Activated naive CD4-positive, alpha-beta T cell (primary cell): ENCODE measurements around the gene DDO.

Source experiments
- DNase-seq, 4 experiments: peaks; one replicate each; lab custom pipeline; 2025; lab: John Stamatoyannopoulos, UW

DDO gene

GRCh38 chr6:110419028-110419739 lies 3.8 kb upstream of the DDO start:
- no peak for DNase-seq

GRCh38 chr6:110418594-110418993 lies 3.2 kb upstream of the DDO start:
- no peak for DNase-seq

GRCh38 chr6:110414669-110415068 lies 706 bp downstream of the DDO start:
- no peak for DNase-seq

- no peak for DNase-seq
Measured at GRCh38 chr6:110412360-110412759, 3.0 kb downstream of the DDO start.

- no peak for DNase-seq
Measured at GRCh38 chr6:110410511-110410910, 4.9 kb downstream of the DDO start.

- no peak for DNase-seq
Measured at GRCh38 chr6:110409794-110410193, 5.6 kb downstream of the DDO start.

GRCh38 chr6:110408901-110409300 lies 6.5 kb downstream of the DDO start:
- no peak for DNase-seq

GRCh38 chr6:110404607-110405006 lies 10.8 kb downstream of the DDO start:
- DNase-seq: no peak

GRCh38 chr6:110401585-110402176 lies 13.7 kb downstream of the DDO start:
- no peak for DNase-seq

- no peak for DNase-seq
Measured at GRCh38 chr6:110400208-110400607, 15.2 kb downstream of the DDO start.

- no peak for DNase-seq
Measured at GRCh38 chr6:110399219-110400071, 15.9 kb downstream of the DDO start.

- no peak for DNase-seq
Measured at GRCh38 chr6:110398778-110399177, 16.6 kb downstream of the DDO start.

GRCh38 chr6:110395221-110395620 lies 20.2 kb downstream of the DDO start:
- no peak for DNase-seq

GRCh38 chr6:110394409-110394808 lies 21.0 kb downstream of the DDO start:
- DNase-seq: no peak

GRCh38 chr6:110392727-110393126 lies 22.6 kb downstream of the DDO start:
- no peak for DNase-seq

GRCh38 chr6:110390404-110390803 lies 25.0 kb downstream of the DDO start:
- DNase-seq: no peak

- DNase-seq: no peak
Measured at GRCh38 chr6:110389689-110390382, 25.5 kb downstream of the DDO start.

- DNase-seq: no peak
Measured at GRCh38 chr6:110387986-110388385, 27.4 kb downstream of the DDO start.

- DNase-seq: no peak
Measured at GRCh38 chr6:110385458-110385863, 29.9 kb downstream of the DDO start.

- no peak for DNase-seq
Measured at GRCh38 chr6:110378552-110378951, 36.8 kb downstream of the DDO start.

- DNase-seq: no peak
Measured at GRCh38 chr6:110369066-110369465, 46.3 kb downstream of the DDO start.

GRCh38 chr6:110368284-110368683 lies 47.1 kb downstream of the DDO start:
- no peak for DNase-seq
